Neural cell (in vitro differentiated cells): Measurements from ENCODE around the gene PCDHGA5.
"Not testable (repeated sequence)": the region's sequence is repeated elsewhere in the genome, so short reads cannot be mapped to it uniquely, and the experiment has no call there.

Experiments
- CTCF ChIP-seq: fragments of 450-650 bp; IDR thresholded peaks from 2 replicates; pipeline ENCODE4 v1.5.1; 2014; ENCODE audit warnings: antibody characterized with exemption, mild to moderate bottlenecking, moderate library complexity; ENCODE audit not compliant: poor library complexity, severe bottlenecking
- EP300 ChIP-seq: fragments of 450-650 bp; conservative IDR thresholded peaks from 2 replicates; pipeline ENCODE4 v1.6.1; 2014; ENCODE audit warnings: antibody characterized with exemption, mild to moderate bottlenecking, moderate library complexity; ENCODE audit not compliant: poor library complexity, severe bottlenecking
- EZH2 ChIP-seq: fragments of 200-600, 300-800 bp; shearing (Covaris generic), sonication (generic); IDR thresholded peaks from 2 replicates; pipeline ENCODE4 v1.6.1; 2014; ENCODE audit warnings: antibody characterized with exemption, low read length, borderline replicate concordance, mild to moderate bottlenecking; ENCODE audit not compliant: insufficient read depth, poor library complexity, severe bottlenecking
- POLR2AphosphoS5 ChIP-seq: IDR thresholded peaks from 2 replicates; pipeline ENCODE4 v1.6.1; 2012
- RAD21 ChIP-seq: fragments of 450-650 bp; conservative IDR thresholded peaks from 2 replicates; pipeline ENCODE4 v1.6.1; 2014; ENCODE audit warnings: antibody characterized with exemption, mild to moderate bottlenecking, moderate library complexity
- REST ChIP-seq: IDR thresholded peaks from 2 replicates; pipeline ENCODE4 v1.6.1; 2012; ENCODE audit warnings: borderline replicate concordance
- SMC3 ChIP-seq: fragments of 450-650 bp; conservative IDR thresholded peaks from 2 replicates; pipeline ENCODE4 v1.6.1; 2014; ENCODE audit warnings: antibody characterized with exemption, mild to moderate bottlenecking, moderate library complexity; ENCODE audit not compliant: poor library complexity
- TAF1 ChIP-seq: IDR thresholded peaks from 2 replicates; pipeline ENCODE4 v1.6.1; 2012; ENCODE audit warnings: low read depth

DNA sequence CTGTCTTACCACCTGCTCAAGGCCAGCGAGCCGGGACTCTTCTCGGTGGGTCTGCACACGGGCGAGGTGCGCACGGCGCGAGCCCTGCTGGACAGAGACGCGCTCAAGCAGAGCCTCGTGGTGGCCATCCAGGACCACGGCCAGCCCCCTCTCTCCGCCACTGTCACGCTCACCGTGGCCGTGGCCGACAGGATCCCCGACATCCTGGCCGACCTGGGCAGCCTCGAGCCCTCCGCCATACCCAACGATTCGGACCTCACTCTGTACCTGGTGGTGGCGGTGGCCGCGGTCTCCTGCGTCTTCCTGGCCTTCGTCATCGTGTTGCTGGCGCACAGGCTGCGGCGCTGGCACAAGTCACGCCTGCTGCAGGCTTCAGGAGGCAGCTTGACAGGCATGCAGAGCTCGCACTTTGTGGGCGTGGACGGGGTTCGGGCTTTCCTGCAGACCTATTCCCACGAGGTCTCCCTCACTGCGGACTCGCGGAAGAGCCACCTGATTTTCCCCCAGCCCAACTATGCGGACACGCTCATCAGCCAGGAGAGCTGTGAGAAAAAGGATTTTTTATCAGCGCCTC is 23.1 kb upstream of the PCDHGA5 start:
- not testable (repeated sequence) for TF ChIP-seq CTCF, REST, EZH2, SMC3, EP300, RAD21, TAF1, POLR2AphosphoS5
